Measurements from ENCODE around the gene PNPLA5. TPM values are rescaled to one million over a fixed set of nuclear protein-coding genes. Genes with fewer than 3 reads are reported as not detected.

PNPLA5 gene
- total RNA-seq, 1 donor from 2014 or later, result not detected

DNA sequence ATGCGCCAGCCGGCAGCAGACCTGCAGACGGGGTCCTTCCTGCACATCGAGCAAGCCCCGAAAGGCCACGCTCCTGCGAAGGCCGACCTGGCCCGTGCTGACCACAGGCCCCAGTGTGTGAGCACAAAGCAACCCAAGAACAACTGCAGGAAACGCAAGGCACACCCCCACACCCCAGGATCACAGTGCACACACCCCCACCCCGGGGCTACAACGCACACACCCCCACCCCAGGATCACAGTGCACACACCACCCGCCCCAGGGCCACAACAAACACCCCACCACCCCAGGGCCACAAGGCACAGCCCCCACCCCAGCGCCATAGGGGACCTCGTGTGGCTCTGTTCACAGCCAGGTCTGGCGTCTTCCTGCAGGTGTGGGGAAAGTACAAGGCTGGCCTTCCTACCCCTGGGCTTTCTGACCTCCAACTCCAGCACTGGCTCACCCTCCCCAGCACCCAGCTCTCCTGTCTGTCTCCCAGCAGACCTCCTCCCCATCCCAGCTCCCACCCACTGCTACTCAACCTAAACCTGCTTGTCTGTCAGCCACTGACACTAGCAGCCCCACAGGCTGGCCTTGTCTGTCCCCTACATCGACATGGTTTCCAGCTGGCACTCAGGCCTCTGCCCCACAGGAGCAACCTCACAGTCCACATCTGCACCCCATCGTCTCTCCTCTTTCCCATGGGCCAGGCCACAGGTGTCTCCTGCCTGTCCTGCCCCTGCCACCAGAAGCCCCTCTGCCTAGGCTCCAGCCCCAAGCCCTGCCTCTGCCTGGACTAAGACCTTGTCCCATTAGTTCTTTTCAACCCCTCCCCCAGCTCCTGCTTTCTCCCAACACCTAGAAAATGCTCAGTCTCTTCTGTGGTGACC lies 59.2 kb downstream of the PNPLA5 start:
- Mint-ChIP-seq H3K27ac (no peak overlapping the region), H3K9me3 (no peaks in the 10 kb centered on the region), H3K27me3 (ENCODE audit: insufficient read depth) (peaks cover 7% of the 10 kb centered on the region), H3K4me1 (ENCODE audit: low read depth) (no peaks in the 10 kb centered on the region), H3K4me3 (no peak overlapping the region), H3K36me3 (ENCODE audit: low read depth) (no peaks in the 10 kb centered on the region)
- intact Hi-C loops (cut with micrococcal nuclease), result no loop called here
- no peak for DNase-seq (ENCODE audit: low spot score)

DNA sequence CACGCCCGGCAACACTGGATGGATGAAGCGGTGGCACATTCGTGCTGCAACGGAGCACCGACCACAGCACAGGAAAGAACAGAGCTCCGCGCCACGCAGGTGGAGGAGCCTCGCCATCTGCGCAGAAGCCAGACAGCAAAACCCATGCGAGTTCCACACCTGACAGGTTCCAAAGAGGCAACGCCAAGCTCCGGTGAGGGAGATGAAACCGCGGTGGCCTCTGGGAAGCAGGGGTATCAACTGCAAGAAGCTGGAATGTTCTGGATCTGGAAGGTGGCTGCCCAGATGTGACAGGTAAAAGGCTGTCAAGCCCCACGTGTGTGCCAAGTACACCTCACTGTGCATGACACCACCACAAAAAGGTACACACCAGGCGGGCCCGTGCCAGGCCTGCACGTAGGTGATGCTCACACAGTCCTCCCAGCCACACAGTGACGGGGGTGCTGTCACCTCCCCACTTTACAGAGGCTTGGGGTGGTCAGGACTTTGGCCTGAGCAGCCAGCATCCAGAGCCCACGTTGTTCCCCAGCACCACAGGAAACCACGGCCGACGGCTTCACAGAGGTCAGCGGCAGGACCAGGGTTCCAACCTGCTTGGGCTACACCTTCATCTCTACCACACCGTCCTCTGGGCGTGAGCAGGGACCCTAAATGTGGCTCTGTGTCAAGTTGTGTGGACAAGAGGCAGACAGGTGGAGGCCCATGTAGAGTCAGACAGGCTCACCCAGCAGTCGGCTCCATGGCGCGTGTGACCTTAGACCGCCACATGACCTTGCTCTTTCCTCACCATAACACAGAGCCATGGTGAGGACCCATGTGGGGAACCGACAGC lies 60.0 kb downstream of the PNPLA5 start:
- Mint-ChIP-seq H3K4me1 (ENCODE audit: low read depth) (no peaks in the 10 kb centered on the region), H3K27ac (no peak overlapping the region), H3K27me3 (ENCODE audit: insufficient read depth) (peaks cover 7% of the 10 kb centered on the region), H3K9me3 (no peaks in the 10 kb centered on the region), H3K36me3 (ENCODE audit: low read depth) (no peaks in the 10 kb centered on the region), H3K4me3 (no peak overlapping the region)
- no peak for DNase-seq (ENCODE audit: low spot score)
- intact Hi-C loops (cut with micrococcal nuclease), result no loop called here

DNA sequence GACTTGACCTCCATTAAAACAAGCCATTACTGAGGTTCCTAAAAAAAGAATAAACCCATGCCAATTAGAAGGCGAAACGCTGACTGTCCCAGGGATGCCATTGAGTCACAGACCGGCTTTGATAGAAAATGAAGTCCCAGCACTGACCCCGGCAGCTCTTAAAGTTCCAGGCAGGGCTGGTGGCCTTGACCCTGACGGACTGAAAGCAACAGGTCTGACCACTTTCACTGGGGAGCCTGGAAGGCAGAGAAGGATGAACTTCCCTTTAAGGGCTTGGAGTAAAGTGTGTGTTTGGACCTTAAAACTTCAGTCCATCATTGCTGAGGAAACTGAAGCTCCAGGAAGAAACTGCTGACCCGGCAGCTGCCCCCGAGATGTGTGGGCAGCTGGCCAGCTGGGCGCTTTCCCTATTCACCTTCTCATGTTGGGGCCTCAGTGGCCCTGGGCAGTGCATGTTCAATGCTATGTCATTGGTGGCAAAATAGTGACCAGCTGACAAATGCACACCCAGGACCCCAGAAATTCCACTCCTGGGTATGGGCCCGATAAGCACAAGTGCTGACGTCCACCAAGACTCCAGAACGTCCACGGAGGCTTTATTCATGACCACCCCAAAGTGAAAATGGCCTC lies 60.8 kb downstream of the PNPLA5 start:
- Mint-ChIP-seq H3K4me3 (no peak overlapping the region), H3K27ac (no peak overlapping the region), H3K36me3 (ENCODE audit: low read depth) (no peaks in the 10 kb centered on the region), H3K4me1 (ENCODE audit: low read depth) (no peaks in the 10 kb centered on the region), H3K27me3 (ENCODE audit: insufficient read depth) (peaks cover 7% of the 10 kb centered on the region), H3K9me3 (no peaks in the 10 kb centered on the region)
- no peak for DNase-seq (ENCODE audit: low spot score)
- intact Hi-C loops (cut with micrococcal nuclease), result no loop called here

DNA sequence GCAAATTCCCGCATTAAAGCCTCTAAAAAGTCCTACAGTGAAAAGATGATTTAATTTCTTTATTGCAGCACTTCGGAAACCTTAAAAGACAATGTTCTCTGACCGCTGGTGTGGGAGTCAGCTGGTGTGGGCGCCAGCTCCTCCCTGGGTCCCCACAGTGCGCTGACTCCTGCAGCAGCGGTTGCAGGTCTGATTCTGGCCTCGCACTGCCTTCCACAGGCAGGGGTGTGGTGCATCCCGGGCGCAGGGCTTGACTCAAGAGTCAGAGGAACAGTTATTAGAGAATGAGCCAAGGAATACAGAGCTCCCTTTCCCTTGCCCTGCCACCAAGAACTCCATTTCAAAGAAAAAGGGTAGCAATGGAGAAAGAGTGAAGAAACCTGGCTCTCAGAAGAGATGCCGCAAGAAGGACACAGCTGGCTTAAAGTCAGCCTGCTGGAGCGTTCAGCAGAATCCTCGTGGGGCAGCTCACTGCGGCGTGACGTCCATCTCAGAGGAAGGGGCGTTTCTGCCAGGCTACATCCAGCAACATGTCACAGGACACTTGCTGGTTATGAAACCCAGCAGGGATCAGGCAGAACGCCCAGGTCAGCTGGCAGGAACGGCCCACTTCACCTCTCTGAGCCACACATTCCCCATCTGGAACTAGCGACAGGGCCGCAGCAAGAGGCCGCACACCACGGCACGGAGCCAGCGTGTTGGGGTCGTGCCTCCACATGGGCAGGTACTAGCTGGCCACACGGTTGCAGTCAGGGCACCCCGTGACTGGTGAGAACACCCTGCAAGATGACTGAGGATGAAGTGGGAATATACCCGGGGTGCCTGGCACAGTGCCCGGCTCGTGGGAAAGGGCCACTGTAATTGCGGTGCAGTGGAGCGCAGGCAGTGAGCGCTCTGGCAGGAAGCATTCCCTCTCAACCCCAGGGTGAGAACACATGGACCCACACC lies 61.6 kb downstream of the PNPLA5 start:
- Mint-ChIP-seq H3K27ac (no peak overlapping the region), H3K27me3 (ENCODE audit: insufficient read depth) (peaks cover 2% of the 10 kb centered on the region), H3K36me3 (ENCODE audit: low read depth) (no peaks in the 10 kb centered on the region), H3K4me3 (no peak overlapping the region), H3K4me1 (ENCODE audit: low read depth) (no peaks in the 10 kb centered on the region), H3K9me3 (no peaks in the 10 kb centered on the region)
- DNase-seq (ENCODE audit: low spot score), result no peak
- intact Hi-C loops (cut with micrococcal nuclease), result no loop called here

Other genes starting within 250 kb of the PNPLA5 start
- gene EFCAB6, start 79.7 kb downstream of the PNPLA5 start, total RNA-seq, result 0.17 TPM in 1 of 2 replicates, not detected in the other
- not detected in 2 replicates for gene SULT4A1, start 29.5 kb downstream of the PNPLA5 start, total RNA-seq
- gene PNPLA3, start 31.8 kb upstream of the PNPLA5 start, total RNA-seq, result 0.86 and 1.6 TPM in 2 replicates
- gene SAMM50, start 63.4 kb upstream of the PNPLA5 start, total RNA-seq, result 60.6 and 63.0 TPM in 2 replicates
- gene PARVB, start 132.3 kb upstream of the PNPLA5 start, total RNA-seq, result 91.6 and 91.7 TPM in 2 replicates

All from activated T-helper 1 cell treated with anti-CD3 and anti-CD28 coated beads, Interleukin-12 subunit alpha, Interleukin-12 subunit beta, Interleukin-2, Interleukin-4 antibody, amounts not matched to agents 30 ng/mL and 10 ng/mL and 1 ng/mL, durations not matched to agents 14 hours and 24 hours and 36 hours (primary cell).